OCI-LY1 (cell line): ENCODE measurements around the gene SMAD6.

Source experiments
- H2AFZ ChIP-seq: fragments of 200-600 bp; sonication (generic), shearing (Covaris generic); 2 replicates; pipeline ENCODE4 v1.6.0; 2014; ENCODE audit warnings: antibody characterized with exemption, mild to moderate bottlenecking, low read length
- H3F3A ChIP-seq: fragments of 200-600 bp; sonication (generic), shearing (Covaris generic); 2 replicates; pipeline ENCODE4 v1.6.0; 2014; ENCODE audit warnings: mild to moderate bottlenecking, antibody characterized with exemption, low read length, moderate library complexity; ENCODE audit not compliant: insufficient read depth
- H3K27ac ChIP-seq: fragments of 200-600 bp; sonication (generic); 2 replicates; pipeline ENCODE4 v1.5.1; 2014; ENCODE audit warnings: low read length, mixed run types, mild to moderate bottlenecking, low read depth; ENCODE audit not compliant: poor library complexity, severe bottlenecking
- H3K27me3 ChIP-seq: fragments of 200-600 bp; sonication (generic); 2 replicates; pipeline ENCODE4 v1.6.0; 2014; ENCODE audit warnings: antibody characterized with exemption, mild to moderate bottlenecking, low read length, moderate library complexity; ENCODE audit not compliant: insufficient read depth
- H3K36me3 ChIP-seq: fragments of 200-600 bp; sonication (generic); 2 replicates; pipeline ENCODE4 v1.6.1; 2014; ENCODE audit warnings: mild to moderate bottlenecking, antibody characterized with exemption, low read length, moderate library complexity, mixed read lengths; ENCODE audit not compliant: insufficient read depth
- H3K4me1 ChIP-seq: fragments of 200-600 bp; sonication (generic); 2 replicates; pipeline ENCODE4 v1.5.1; 2014; ENCODE audit warnings: mild to moderate bottlenecking, low read length, moderate library complexity; ENCODE audit not compliant: insufficient read depth, severe bottlenecking
- H3K4me2 ChIP-seq: fragments of 200-600 bp; sonication (generic), shearing (Covaris generic); 2 replicates; pipeline ENCODE4 v1.6.1; 2014; ENCODE audit warnings: low read length
- H3K4me3 ChIP-seq: fragments of 200-600 bp; sonication (generic); 2 replicates; pipeline ENCODE4 v1.5.1; 2014; ENCODE audit warnings: low read length, low read depth, mild to moderate bottlenecking, mixed read lengths; ENCODE audit not compliant: poor library complexity, severe bottlenecking
- H3K79me2 ChIP-seq: fragments of 200-600 bp; shearing (Covaris generic); 2 replicates; pipeline ENCODE4 v1.6.1; 2016; ENCODE audit warnings: mixed run types, low read length, mixed read lengths; ENCODE audit not compliant: insufficient read depth
- H3K9ac ChIP-seq: fragments of 200-600 bp; sonication (generic), shearing (Covaris generic); 2 replicates; pipeline ENCODE4 v1.6.1; 2014; ENCODE audit warnings: mild to moderate bottlenecking, low read length, mixed read lengths
- H3K9me2 ChIP-seq: fragments of 200-600 bp; sonication (generic), shearing (Covaris generic); 2 replicates; pipeline ENCODE4 v1.6.1; 2014; ENCODE audit warnings: low read depth, mild to moderate bottlenecking, low read length, mixed read lengths
- H3K9me3 ChIP-seq: fragments of 200-600 bp; shearing (Covaris generic); 2 replicates; pipeline ENCODE4 v1.6.1; 2014; ENCODE audit warnings: low read length, mixed read lengths
- H4K20me1 ChIP-seq: fragments of 200-600 bp; sonication (generic), shearing (Covaris generic); 2 replicates; pipeline ENCODE4 v1.6.0; 2016; ENCODE audit warnings: mild to moderate bottlenecking, low read length; ENCODE audit not compliant: insufficient read depth
- EZH2 ChIP-seq: fragments of 200-600 bp; sonication (generic), shearing (Covaris generic); IDR thresholded peaks from 2 replicates; pipeline ENCODE4 v1.8.0; 2017; ENCODE audit warnings: borderline replicate concordance, mixed run types, mild to moderate bottlenecking, antibody characterized with exemption, low read length, moderate library complexity, mixed read lengths
- TF ChIP-seq, protein P1 (sequence below): fragments of 200-600 bp; sonication (generic), shearing (Covaris generic); IDR thresholded peaks from 2 replicates; pipeline ENCODE4 v1.5.1; 2017; ENCODE audit warnings: mild to moderate bottlenecking, antibody characterized with exemption, low read length, moderate library complexity, mixed read lengths

The SMAD6 gene

DNA sequence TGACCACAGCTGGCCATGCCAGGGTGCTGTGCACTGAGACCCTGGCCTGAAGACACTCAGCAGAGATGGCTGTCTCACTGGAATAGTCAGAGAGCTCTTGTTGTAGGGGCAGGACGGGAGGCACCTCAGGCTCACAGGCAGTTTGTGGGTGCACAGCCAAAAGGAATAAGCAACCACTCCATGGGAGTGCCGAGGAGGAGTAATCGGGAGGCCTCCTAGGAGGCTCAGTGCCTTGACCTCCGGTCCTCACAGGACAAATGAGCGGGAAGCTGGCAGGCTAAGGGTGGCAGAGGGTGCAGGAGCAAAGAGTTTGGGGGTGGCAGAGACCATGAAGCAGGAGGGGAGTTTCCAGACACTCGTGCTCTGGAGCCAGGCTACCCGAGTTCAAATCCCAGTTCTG lies 81.7 kb downstream of the SMAD6 start:
- Histone ChIP-seq H3K9ac (no peak overlapping the region), H3K4me1 (peaks cover 6% of the 10 kb centered on the region), H3K27ac (no peak overlapping the region), H3K9me2 (no peaks in the 10 kb centered on the region), H2AFZ (no peak overlapping the region), H3K9me3 (no peaks in the 10 kb centered on the region), H4K20me1 (no peaks in the 10 kb centered on the region), H3K36me3 (peaks cover 22% of the 10 kb centered on the region), H3F3A (no peaks in the 10 kb centered on the region), H3K79me2 (no peaks in the 10 kb centered on the region), H3K4me3 (no peak overlapping the region), H3K27me3 (no peaks in the 10 kb centered on the region), H3K4me2 (no peak overlapping the region)
- TF ChIP-seq, protein P1, sequence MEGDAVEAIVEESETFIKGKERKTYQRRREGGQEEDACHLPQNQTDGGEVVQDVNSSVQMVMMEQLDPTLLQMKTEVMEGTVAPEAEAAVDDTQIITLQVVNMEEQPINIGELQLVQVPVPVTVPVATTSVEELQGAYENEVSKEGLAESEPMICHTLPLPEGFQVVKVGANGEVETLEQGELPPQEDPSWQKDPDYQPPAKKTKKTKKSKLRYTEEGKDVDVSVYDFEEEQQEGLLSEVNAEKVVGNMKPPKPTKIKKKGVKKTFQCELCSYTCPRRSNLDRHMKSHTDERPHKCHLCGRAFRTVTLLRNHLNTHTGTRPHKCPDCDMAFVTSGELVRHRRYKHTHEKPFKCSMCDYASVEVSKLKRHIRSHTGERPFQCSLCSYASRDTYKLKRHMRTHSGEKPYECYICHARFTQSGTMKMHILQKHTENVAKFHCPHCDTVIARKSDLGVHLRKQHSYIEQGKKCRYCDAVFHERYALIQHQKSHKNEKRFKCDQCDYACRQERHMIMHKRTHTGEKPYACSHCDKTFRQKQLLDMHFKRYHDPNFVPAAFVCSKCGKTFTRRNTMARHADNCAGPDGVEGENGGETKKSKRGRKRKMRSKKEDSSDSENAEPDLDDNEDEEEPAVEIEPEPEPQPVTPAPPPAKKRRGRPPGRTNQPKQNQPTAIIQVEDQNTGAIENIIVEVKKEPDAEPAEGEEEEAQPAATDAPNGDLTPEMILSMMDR = no peak
- TF ChIP-seq EZH2 = no peak

DNA sequence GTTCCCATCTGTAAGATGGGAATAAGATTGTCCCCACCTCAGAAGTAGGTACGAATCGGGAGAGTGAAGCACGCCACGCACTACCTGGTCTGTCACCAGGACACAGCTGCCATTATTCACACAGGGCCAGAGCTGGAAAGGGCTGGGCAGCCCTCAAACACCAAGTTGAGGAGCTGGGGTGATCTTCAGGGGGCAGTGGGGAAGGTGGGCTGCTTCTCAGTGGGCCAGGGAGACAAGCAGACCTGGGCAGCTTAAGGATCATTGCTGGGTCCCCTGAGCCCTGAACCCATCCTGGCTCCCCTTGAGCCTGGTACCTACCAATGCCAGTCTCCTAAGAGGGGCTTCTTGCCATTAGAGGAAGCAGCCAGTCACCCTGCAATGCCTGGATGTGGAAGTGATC lies 82.1 kb downstream of the SMAD6 start:
- H3K9me2 ChIP-seq = no peaks in the 10 kb centered on the region
- H3K4me2 ChIP-seq = no peak overlapping the region

DNA sequence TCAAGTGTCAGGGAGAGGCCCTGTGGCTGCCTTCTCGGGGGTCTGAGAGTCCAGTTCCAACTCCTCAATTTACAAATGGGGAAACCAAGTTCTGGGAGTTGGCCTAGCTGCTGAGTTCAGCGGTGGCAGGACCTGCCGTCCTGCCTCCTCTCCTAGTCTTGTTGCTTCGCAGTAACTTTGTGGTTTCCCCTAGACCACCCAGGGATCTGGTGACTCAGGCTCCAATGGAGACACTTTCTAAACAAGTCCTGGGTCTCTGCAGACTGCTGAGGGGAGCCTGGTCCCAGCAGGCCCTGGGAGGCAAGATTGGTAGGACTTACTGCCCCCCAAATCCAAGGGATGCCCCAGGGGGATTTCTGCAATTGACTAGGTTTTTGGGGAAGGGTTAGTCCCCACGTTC lies 83.6 kb downstream of the SMAD6 start:
- no peaks in the 10 kb centered on the region for H3K9me2 ChIP-seq
- H3K9ac ChIP-seq = no peak overlapping the region
- no peaks in the 10 kb centered on the region for H3F3A ChIP-seq
- H3K79me2 ChIP-seq = no peaks in the 10 kb centered on the region
- no peak overlapping the region for H2AFZ ChIP-seq
- H3K27ac ChIP-seq = no peak overlapping the region
- H3K9me3 ChIP-seq = no peaks in the 10 kb centered on the region
- TF ChIP-seq, protein P1 = no peak
- TF ChIP-seq EZH2 = no peak
- H3K4me3 ChIP-seq = no peak overlapping the region
- no peaks in the 10 kb centered on the region for H3K27me3 ChIP-seq
- no peak overlapping the region for H3K4me2 ChIP-seq
- no peaks in the 10 kb centered on the region for H3K4me1 ChIP-seq
- peaks cover 20% of the 10 kb centered on the region for H3K36me3 ChIP-seq
- H4K20me1 ChIP-seq = no peaks in the 10 kb centered on the region

More for the DNA sequence above, 82.1 kb downstream of the SMAD6 start:
- Histone ChIP-seq H4K20me1 (no peaks in the 10 kb centered on the region), H3K9ac (no peak overlapping the region), H3K4me3 (no peak overlapping the region), H2AFZ (no peak overlapping the region), H3K36me3 (peaks cover 22% of the 10 kb centered on the region), H3K79me2 (no peaks in the 10 kb centered on the region), H3F3A (no peaks in the 10 kb centered on the region), H3K27me3 (no peaks in the 10 kb centered on the region), H3K9me3 (no peaks in the 10 kb centered on the region), H3K4me1 (peaks cover 6% of the 10 kb centered on the region), H3K27ac (no peak overlapping the region)
- TF ChIP-seq, protein P1 = no peak
- no peak for TF ChIP-seq EZH2
